Measurements from ENCODE around the gene PET100.

The PET100 gene

GRCh38 chr19:7654401-7654800, 24.8 kb downstream of the PET100 start:
- no peak for DNase-seq

DNA sequence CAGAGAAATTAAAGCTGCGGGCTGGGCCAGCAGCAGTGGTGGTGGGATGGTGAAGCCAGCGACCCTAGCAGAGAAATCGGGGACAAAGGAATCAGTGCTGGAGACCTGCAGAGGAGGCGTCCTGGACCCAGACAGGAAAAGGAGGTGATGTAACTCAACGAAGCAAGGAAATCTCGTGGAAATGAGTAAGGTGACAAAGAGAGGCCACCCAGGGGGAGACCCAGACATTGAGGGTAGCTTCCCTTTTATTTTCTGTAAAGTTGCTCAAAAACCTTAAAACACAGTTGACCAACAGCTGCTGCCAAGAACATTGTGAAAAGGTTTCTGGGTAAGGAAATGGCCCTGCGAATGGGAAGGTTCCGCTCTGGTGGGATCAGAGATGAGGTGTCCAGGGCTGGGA, 26.0 kb downstream of the PET100 start:
- no peak for DNase-seq

- peak; percentile 35 for DNase-seq
These were observed 27.6 kb downstream of the PET100 start for GRCh38 chr19:7657131-7657751.

GRCh38 chr19:7658219-7658686, 28.7 kb downstream of the PET100 start:
- peak; percentile 35 for DNase-seq

- DNase-seq, result no peak
These were observed 32.3 kb downstream of the PET100 start for GRCh38 chr19:7661744-7662538.

DNA sequence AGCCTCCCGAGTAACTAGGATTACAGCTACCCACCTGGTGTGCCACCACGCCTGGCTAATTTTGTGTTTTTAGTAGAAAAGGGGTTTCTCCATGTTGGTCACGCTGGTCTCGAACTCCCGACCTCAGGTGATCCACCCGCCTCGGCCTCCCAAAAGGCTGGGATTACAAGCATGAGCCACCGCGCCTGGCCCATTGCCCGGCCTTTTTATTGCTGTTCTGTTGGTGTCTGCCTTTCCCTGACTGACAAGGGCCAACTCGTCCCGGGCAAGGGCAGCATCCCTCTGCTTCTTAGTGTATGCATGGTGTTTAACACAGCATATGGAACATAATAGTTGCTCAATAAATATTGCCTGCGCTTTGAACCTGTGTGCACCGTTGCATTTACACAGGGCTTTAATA, 33.1 kb downstream of the PET100 start:
- DNase-seq, result no peak

GRCh38 chr19:7663706-7664105, 34.1 kb downstream of the PET100 start:
- DNase-seq, result no peak

- DNase-seq, result no peak
These were observed 35.5 kb downstream of the PET100 start for GRCh38 chr19:7665076-7665475.

- no peak for DNase-seq
These were observed 39.2 kb downstream of the PET100 start, which contains the start of gene RETN for GRCh38 chr19:7668842-7669241. TSS of gene RETN (plus strand) at chr19:7669049. CDS start at chr19:7669327, 278 bp downstream.

GRCh38 chr19:7669641-7670040, 40.0 kb downstream of the PET100 start:
- DNase-seq, result no peak

DNA sequence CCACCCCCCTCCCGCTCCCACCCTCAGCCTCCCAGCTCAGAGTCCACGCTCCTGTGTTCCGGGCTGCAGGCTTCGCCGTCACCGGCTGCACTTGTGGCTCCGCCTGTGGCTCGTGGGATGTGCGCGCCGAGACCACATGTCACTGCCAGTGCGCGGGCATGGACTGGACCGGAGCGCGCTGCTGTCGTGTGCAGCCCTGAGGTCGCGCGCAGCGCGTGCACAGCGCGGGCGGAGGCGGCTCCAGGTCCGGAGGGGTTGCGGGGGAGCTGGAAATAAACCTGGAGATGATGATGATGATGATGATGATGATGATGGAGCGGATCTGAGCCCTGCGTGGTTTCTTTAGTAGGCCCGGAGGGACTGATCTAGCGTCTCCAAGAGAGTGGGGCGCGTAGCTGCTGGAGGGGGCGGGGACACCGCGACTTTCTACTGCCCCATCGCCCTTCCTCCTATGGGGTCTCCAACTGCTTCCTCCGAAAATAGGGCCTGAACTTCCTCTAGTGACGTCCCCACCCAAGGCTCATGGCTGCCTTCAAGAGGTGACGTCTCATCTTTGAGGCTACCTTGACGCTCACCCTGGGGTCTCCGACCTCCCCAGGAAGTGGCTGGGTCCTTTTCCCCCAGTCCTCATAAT, 40.7 kb downstream of the PET100 start:
- peak; percentile 24 for DNase-seq

- DNase-seq, result no peak
These were observed 41.2 kb downstream of the PET100 start for GRCh38 chr19:7670790-7671189.

DNA sequence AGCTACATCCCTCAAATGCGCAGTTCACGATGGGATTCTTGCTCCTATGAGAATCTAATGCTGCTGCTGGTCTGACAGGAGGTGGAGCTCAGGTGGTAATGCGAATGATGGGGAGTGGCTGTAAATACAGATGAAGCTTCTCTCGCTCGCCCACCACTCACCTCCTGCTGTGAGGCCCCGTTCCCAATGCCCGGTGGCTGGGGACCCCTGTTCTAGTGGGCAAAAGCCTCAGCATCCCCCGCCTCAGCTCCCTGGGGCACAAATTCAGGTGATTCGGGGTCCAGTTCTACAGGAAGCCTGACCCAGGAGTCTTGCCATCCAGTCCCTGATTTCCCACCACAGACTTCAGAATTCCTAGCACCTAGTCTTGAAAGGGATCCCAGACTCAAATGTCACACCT, 42.9 kb downstream of the PET100 start:
- DNase-seq, result no peak

DNA sequence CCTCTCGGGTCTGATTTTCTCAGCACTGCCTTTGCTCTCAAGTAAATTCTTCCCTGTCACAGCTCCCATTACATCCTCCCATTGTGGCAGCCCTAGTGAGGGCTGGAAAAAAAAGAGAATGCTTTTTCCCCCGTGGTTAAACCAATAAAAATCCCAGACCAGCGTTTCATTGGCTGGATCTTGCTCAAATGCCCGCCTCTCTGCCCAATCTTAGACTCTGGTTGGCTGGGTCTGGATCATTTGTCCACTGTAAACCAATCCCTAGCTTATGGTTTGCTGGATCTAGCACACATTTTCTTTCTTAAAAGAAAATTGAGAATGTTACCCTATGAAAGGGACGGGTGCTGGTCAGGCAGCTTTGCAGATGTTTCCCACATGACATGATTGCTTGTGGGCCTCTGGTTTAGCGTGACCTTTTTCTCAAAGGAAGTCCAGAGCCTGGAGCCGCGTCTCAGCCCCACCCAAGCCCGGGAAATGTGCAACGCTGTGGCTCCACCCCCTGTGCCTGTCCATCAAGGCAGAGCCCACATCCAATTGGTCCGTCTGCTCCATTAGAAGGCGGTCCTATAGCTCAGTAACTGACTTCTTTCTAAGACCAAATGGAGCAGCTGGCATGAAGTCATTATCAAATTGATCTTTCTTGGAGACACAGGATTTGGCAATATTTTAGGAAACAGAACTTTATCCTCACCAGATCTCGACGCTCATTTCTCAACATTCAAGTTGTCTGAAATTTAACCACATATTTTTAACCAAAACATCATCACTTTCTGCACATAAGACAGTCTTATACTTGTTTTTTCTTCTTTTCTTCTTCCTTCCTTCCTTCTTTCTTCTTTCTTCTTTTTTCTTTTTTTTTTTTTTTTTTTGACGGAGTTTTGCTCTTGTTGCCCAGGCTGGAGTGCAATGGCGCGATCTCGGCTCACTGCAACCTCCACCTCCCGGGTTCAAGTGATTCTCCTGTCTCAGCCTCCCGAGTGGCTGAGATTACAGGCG, 44.7 kb downstream of the PET100 start:
- peak; percentile 37 for DNase-seq

- no peak for DNase-seq
These were observed 46.8 kb downstream of the PET100 start for GRCh38 chr19:7676376-7676775.

DNA sequence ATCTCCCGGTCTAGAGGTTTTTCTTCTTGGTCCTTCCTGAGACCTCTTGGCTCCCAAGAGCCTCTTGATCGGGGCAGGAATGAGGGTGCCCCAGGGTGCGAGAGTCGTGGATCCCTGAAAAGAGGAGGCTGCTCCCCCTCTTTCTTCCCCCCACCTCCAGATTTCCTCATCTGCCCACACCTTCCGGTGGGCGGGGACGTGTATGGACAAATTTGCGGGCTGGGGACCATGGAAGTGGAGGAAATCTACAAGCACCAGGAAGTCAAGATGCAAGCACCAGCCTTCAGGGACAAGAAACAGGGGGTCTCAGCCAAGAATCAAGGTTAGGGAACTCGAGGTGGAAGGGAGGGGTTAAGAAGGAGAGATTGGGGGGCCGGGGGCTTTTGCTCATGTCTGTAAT, 47.3 kb downstream of the PET100 start, which contains the start of gene MCEMP1:
Gene MCEMP1, plus strand, starts transcription at position 237 of the 400 bp plus-strand sequence. Its CDS starts 31 bp downstream, at position 268.
- DNase-seq, result no peak

DNA sequence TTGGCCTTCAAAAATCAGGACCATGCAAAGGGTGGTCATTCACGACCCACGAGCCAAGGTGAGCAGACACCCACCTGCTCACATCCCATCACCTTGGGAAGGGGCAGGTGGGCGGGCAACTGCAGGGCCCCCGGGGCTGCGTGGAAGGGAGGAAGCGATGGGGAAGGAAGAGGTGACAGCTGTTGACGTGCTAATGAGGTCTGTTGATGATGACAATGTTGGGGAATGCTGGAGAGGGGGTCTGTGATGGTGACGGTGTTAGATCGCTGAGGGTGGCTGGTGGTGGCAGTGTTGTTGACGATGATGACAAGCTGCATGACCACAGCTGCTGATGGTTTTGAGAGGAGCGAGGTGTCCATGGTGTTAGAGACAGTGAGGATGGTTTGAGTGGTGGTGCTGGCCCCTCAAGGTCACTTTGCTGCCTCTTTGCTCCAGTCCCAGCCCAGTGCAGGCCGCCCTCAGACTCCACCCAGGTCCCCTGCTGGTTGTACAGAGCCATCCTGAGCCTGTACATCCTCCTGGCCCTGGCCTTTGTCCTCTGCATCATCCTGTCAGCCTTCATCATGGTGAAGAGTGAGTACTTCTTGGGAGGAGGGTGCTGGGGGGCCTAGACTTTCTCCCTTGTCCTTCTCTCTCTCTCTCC, 48.2 kb downstream of the PET100 start:
- no peak for DNase-seq

DNA sequence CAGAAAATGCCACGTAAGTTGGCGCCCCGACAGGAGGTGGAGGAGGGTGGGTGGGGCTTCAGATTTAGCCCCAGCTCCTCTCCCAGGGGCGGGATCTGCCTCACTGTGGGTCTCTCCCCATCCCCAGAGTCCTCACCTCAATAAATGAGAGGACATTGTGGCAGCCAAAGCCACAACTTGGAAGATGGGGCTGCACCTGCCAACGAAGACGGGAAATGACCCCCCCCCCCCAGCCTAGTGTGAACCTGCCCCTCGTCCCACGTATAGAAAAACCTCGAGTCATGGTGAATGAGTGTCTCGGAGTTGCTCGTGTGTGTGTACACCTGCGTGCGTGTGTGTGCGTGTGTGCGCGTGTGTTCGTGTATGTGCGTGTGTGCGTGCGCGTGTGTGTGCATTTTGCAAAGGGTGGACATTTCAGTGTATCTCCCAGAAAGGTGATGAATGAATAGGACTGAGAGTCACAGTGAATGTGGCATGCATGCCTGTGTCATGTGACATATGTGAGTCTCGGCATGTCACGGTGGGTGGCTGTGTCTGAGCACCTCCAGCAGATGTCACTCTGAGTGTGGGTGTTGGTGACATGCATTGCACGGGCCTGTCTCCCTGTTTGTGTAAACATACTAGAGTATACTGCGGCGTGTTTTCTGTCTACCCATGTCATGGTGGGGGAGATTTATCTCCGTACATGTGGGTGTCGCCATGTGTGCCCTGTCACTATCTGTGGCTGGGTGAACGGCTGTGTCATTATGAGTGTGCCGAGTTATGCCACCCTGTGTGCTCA, 49.6 kb downstream of the PET100 start:
- peak; percentile 77 for DNase-seq

GRCh38 chr19:7679771-7680605, 50.4 kb downstream of the PET100 start:
- DNase-seq, result no peak
